HEK293 (cell line): ENCODE data around the gene KCNQ1.

Experiments used
- RBAK ChIP-seq: fragments of 450-650 bp; formaldehyde crosslinking; IDR thresholded peaks from 2 replicates; pipeline ENCODE4 v1.5.1; 2016; ENCODE audit warnings: missing biosample characterization, missing genetic modification characterization
- TF ChIP-seq, protein P1 (sequence below): fragments of 450-650 bp; formaldehyde crosslinking; IDR thresholded peaks from 2 replicates; pipeline ENCODE4 v1.5.1; 2016; ENCODE audit warnings: missing biosample characterization, missing genetic modification characterization
- TF ChIP-seq, protein P2 (sequence below): fragments of 450-650 bp; formaldehyde crosslinking; IDR thresholded peaks from 2 replicates; pipeline ENCODE4 v1.5.1; 2016; ENCODE audit warnings: missing biosample characterization, missing genetic modification characterization

DNA sequence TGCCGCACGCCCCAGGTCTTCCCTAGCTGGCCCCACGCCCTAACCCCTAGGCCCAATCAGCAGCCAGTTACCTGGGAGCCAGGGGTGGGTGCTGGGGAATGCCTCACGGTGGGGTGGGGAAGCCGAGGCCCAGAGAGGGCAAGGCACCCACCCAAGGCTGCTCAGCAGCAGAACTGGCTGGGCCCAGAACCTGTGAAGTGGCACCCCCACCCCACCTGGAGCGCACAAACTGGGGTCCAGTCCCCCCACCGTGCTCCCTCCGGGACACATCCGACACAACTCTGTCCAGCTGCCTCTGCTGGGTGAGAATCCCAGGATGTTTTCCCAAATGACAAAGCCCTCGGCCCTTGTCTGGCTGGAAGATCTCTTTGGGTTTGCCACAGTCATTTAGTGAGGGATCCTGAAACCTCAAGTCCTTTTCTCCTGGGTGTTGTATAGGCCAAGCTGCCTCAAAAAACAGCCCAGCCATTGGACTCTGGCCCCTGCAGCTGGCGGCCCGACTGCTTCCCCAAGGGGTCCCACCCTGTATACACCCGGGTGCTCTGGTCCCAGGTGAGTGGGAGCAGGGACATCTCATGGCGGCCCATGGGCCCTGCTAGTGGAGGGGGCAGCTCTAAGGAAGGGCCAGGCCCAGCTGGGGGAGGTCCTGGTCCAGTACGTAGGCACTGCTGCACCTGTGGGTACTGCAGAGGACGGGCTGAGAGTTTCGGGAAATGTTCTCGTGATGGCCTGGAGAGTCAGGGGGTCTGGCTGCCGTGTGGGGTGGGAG, 23.4 kb upstream of the KCNQ1 start:
- TF ChIP-seq RBAK (tag by site-specific recombination), result no peak
- TF ChIP-seq, protein P1, sequence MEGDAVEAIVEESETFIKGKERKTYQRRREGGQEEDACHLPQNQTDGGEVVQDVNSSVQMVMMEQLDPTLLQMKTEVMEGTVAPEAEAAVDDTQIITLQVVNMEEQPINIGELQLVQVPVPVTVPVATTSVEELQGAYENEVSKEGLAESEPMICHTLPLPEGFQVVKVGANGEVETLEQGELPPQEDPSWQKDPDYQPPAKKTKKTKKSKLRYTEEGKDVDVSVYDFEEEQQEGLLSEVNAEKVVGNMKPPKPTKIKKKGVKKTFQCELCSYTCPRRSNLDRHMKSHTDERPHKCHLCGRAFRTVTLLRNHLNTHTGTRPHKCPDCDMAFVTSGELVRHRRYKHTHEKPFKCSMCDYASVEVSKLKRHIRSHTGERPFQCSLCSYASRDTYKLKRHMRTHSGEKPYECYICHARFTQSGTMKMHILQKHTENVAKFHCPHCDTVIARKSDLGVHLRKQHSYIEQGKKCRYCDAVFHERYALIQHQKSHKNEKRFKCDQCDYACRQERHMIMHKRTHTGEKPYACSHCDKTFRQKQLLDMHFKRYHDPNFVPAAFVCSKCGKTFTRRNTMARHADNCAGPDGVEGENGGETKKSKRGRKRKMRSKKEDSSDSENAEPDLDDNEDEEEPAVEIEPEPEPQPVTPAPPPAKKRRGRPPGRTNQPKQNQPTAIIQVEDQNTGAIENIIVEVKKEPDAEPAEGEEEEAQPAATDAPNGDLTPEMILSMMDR, result no peak
- TF ChIP-seq, protein P2, sequence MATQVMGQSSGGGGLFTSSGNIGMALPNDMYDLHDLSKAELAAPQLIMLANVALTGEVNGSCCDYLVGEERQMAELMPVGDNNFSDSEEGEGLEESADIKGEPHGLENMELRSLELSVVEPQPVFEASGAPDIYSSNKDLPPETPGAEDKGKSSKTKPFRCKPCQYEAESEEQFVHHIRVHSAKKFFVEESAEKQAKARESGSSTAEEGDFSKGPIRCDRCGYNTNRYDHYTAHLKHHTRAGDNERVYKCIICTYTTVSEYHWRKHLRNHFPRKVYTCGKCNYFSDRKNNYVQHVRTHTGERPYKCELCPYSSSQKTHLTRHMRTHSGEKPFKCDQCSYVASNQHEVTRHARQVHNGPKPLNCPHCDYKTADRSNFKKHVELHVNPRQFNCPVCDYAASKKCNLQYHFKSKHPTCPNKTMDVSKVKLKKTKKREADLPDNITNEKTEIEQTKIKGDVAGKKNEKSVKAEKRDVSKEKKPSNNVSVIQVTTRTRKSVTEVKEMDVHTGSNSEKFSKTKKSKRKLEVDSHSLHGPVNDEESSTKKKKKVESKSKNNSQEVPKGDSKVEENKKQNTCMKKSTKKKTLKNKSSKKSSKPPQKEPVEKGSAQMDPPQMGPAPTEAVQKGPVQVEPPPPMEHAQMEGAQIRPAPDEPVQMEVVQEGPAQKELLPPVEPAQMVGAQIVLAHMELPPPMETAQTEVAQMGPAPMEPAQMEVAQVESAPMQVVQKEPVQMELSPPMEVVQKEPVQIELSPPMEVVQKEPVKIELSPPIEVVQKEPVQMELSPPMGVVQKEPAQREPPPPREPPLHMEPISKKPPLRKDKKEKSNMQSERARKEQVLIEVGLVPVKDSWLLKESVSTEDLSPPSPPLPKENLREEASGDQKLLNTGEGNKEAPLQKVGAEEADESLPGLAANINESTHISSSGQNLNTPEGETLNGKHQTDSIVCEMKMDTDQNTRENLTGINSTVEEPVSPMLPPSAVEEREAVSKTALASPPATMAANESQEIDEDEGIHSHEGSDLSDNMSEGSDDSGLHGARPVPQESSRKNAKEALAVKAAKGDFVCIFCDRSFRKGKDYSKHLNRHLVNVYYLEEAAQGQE (tag by site-specific recombination), result no peak
